Epithelial cell of proximal tubule (primary cell): ENCODE results near the gene MBTPS1. TPM values are rescaled to one million over a fixed set of nuclear protein-coding genes. Genes with fewer than 3 reads are reported as not detected.

Experiments
- DNase-seq: peaks from one replicate; pipeline ENCODE4 v3.0.0-alpha.2; 2011; ENCODE audit warnings: low read depth
- H3K4me3 ChIP-seq: 2 replicates; pipeline ENCODE4 v1.5.1; 2011; ENCODE audit warnings: low read depth, mild to moderate bottlenecking, low read length
- total RNA-seq: library from RNA; depleted of rRNA; stranded (reverse); fragments of >200 nt; gene quantifications from 2 replicates; pipeline ENCODE4 v1.2.3, GENCODE V29; 2015
- TF ChIP-seq, protein P1 (sequence below): conservative IDR thresholded peaks from 2 replicates; pipeline ENCODE4 v1.5.1; 2012; ENCODE audit warnings: low read depth, mild to moderate bottlenecking, low read length

MBTPS1 gene
- total RNA-seq, 1 donor from 2014 or later, result 76.3 TPM

DNA sequence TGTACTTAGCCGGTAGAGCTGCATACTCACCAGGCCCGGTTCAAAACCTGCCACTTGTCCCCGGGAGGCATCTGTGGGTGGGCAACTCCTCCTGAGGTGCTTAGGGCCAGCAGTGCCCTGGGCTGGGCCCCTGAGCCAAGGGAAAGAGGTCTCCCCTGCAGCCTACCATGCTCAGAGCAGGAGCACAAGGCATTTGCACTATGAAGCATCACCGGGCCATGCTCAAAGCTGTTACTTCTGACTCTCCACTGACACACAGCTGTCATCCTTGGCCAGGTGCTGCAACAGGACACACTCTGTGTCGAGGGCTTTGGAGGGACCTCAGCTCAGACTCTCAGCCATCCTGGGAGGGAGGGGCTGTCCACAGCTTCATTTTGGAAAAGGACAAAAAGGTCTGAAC lies 111.4 kb downstream of the MBTPS1 start:
- H3K4me3 ChIP-seq, result no peak overlapping the region
- no peak for DNase-seq
- TF ChIP-seq, protein P1, sequence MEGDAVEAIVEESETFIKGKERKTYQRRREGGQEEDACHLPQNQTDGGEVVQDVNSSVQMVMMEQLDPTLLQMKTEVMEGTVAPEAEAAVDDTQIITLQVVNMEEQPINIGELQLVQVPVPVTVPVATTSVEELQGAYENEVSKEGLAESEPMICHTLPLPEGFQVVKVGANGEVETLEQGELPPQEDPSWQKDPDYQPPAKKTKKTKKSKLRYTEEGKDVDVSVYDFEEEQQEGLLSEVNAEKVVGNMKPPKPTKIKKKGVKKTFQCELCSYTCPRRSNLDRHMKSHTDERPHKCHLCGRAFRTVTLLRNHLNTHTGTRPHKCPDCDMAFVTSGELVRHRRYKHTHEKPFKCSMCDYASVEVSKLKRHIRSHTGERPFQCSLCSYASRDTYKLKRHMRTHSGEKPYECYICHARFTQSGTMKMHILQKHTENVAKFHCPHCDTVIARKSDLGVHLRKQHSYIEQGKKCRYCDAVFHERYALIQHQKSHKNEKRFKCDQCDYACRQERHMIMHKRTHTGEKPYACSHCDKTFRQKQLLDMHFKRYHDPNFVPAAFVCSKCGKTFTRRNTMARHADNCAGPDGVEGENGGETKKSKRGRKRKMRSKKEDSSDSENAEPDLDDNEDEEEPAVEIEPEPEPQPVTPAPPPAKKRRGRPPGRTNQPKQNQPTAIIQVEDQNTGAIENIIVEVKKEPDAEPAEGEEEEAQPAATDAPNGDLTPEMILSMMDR, result no peak

DNA sequence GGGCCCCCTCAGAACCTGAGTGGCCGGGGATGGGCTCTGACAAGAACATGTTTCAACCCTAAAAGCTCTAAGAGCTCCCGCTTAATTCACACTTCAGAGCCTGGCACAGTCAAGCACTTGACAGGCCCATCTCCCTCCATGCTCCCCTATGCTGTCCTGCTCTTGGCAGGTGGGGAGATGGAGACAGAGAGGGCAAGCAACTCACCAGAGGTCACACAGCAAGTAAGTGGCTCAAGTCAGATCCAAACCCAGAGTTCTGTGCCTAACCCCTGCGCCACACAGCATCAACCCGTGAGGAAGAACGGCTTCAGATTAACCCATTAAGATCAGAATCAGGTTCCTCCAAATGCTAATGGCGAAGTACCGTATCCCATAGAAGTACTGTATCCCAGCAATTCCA lies 112.3 kb downstream of the MBTPS1 start:
- DNase-seq, result no peak
- no peak overlapping the region for H3K4me3 ChIP-seq
- TF ChIP-seq, protein P1, result no peak

Other genes with a start within 250 kb of the MBTPS1 start
- gene MLYCD, start 217.8 kb downstream of the MBTPS1 start, total RNA-seq, result 2.9 TPM in 2 replicates
- gene OSGIN1, start 163.7 kb downstream of the MBTPS1 start, total RNA-seq, result 3.7 and 6.1 TPM in 2 replicates
- 0.36 TPM in 1 of 2 replicates, not detected in the other for gene NECAB2, start 148.7 kb downstream of the MBTPS1 start, total RNA-seq
- gene SLC38A8, start 74.1 kb downstream of the MBTPS1 start, total RNA-seq, result not detected in 2 replicates
- gene HSDL1, start 28.2 kb upstream of the MBTPS1 start, total RNA-seq, result 17.0 and 23.3 TPM in 2 replicates
- gene DNAAF1, start 28.4 kb upstream of the MBTPS1 start, total RNA-seq, result not detected in 2 replicates
- 30.4 and 31.9 TPM in 2 replicates for gene TAF1C, start 70.1 kb upstream of the MBTPS1 start, total RNA-seq
- gene ADAD2, start 74.2 kb upstream of the MBTPS1 start, total RNA-seq, result not detected in 2 replicates
- not detected in 2 replicates for gene KCNG4, start 123.1 kb upstream of the MBTPS1 start, total RNA-seq
- gene WFDC1, start 177.9 kb upstream of the MBTPS1 start, total RNA-seq, result not detected in 2 replicates